Adrenal gland (tissue), 12 donors: ENCODE data around the gene GLDN. TPM values are rescaled to one million over a fixed set of nuclear protein-coding genes. Genes with fewer than 3 reads are reported as not detected.

ENCODE experiments used
- DNase-seq, 7 donors: peaks; one replicate each; pipeline ENCODE4 v3.0.0-alpha.2; 2019 to 2020
- H3K27ac ChIP-seq, 5 donors: fragments of 200-600 bp; sonication (generic) in 4 of 5; 1 replicate in 3 of 5; 2 replicates in 2 of 5; pipeline versions ENCODE4 v1.5.1 to v1.8.0; 2016 to 2020; ENCODE audit warnings: mild to moderate bottlenecking in 1 of 5
- H3K27me3 ChIP-seq: fragments of 200-600 bp; 2 replicates; pipeline ENCODE4 v1.8.0; 2021
- H3K36me3 ChIP-seq, 2 donors: fragments of 200-600 bp; replicated peaks in 1 of 2; 1 replicate in 1 of 2; 2 replicates in 1 of 2; pipeline versions ENCODE4 v1.5.1 to v1.8.0; 2018 to 2022
- H3K4me1 ChIP-seq, 2 donors: fragments of 200-600 bp; replicated peaks in 1 of 2; 1 replicate in 1 of 2; 2 replicates in 1 of 2; pipeline versions ENCODE4 v1.5.1 to v1.8.0; 2018 to 2021
- H3K4me3 ChIP-seq, 4 donors: fragments of 200-600 bp; sonication (generic) in 3 of 4; one replicate each; pipeline ENCODE4 v1.5.1; 2016 to 2018
- H3K9me3 ChIP-seq, 3 donors: fragments of 200-600 bp; sonication (generic) in 1 of 3; replicated peaks in 1 of 3; 1 replicate in 2 of 3; 2 replicates in 1 of 3; pipeline versions ENCODE4 v1.5.1 to v1.8.0; 2016 to 2021
- POLR2A ChIP-seq, 2 donors: fragments of 450-650 bp; IDR thresholded peaks; one replicate each; pipeline ENCODE4 v1.6.1; 2017; ENCODE audit warnings: antibody characterized with exemption in 2 of 2, mild to moderate bottlenecking in 2 of 2, moderate library complexity in 1 of 2
- WGBS, 4 donors: extraction: QIAGEN DNeasy Blood & Tissue Kit in 2 of 4; methylation state at CpG; one replicate each; pipeline versions ENCODE4 v1.1.5 to v1.1.7; 2013 to 2017; 5-methylcytosine and 5-hydroxymethylcytosine counted together
- intact Hi-C, 2 donors: fragments of 100-400 bp; cut with DNase I; formaldehyde crosslinking; loops; one replicate each; pipeline versions ENCODE4 v1.14.1 to v1.15.0; 2022 to 2023
- polyA plus RNA-seq, 3 donors: library from polyadenylated mRNA; stranded (reverse); fragments of 200-250 nt in 2 of 3; fragments of 350-450 nt in 1 of 3; fragmentation: Illumina TruSeq in 1 of 3; extraction: RNeasy Lipid Tissue Mini Kit (QIAGEN cat#74804) in 1 of 3; gene quantifications; one replicate each; pipeline ENCODE4 v1.2.3, GENCODE V29; 2013 to 2014
- total RNA-seq, 9 donors: library from RNA; depleted of rRNA in 4 of 9; stranded (reverse); fragments of >200 nt in 4 of 9; fragments of 120-200 nt in 1 of 9; fragmentation: NEBNext Ultra II Directional in 1 of 9; extraction: Animal tissue kit (Norgen Biotek cat#: 25700) in 1 of 9; gene quantifications; one replicate each; pipeline versions ENCODE4 v1.1.0 to v1.2.4, GENCODE V29; 2013 to 2023
- TF ChIP-seq, protein P1 (sequence below), 6 experiments: fragments of 450-650 bp in 4 of 6; fragments of 200-600 bp in 2 of 6; sonication (generic) in 1 of 6; IDR thresholded peaks; 1 replicate in 5 of 6; 2 replicates in 1 of 6; pipeline versions ENCODE4 v1.5.1 to v1.8.0; 2016 to 2021; ENCODE audit warnings: antibody characterized with exemption in 6 of 6, mild to moderate bottlenecking in 2 of 6, moderate library complexity in 1 of 6
- donor health status: healthy with polysubstance abuse.
- donor health status: Bipolar disorder and iron deficiency.
- donor health status: DM: yes; HTN: yes; CAD: no.
- donor health status: DM: no; HTN: no; CAD: no.
- donor health status: DM: no; HTN: no; CAD: no.
- donor health status: DM: yes; HTN: yes; CAD: no.

Gene GLDN
- total and polyA plus RNA-seq, 12 donors: 0.44 to 30.8 (median 5.9) TPM

DNA sequence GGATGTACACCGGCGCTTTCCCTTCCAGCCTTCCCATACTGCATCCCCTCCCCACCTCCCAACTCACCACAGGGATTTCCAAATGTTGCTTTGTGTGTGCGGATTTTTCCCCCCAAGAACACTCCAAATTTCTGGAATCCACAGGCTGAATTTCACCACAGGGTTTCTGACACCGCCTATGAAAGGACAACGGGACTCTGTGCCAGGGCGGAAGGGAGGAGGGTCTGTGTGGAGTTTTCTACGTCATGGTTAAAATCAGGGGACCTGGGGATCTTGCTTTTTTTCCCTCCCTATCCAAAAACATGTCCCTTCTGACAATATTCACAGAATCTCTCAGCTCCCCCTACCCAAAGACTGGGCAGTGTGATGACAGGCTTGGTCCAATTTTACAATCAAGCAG lies 17.7 kb upstream of the GLDN start:
- TF ChIP-seq POLR2A (IDR thresholded peaks at IDR 0.05): no peak
- TF ChIP-seq, protein P1, sequence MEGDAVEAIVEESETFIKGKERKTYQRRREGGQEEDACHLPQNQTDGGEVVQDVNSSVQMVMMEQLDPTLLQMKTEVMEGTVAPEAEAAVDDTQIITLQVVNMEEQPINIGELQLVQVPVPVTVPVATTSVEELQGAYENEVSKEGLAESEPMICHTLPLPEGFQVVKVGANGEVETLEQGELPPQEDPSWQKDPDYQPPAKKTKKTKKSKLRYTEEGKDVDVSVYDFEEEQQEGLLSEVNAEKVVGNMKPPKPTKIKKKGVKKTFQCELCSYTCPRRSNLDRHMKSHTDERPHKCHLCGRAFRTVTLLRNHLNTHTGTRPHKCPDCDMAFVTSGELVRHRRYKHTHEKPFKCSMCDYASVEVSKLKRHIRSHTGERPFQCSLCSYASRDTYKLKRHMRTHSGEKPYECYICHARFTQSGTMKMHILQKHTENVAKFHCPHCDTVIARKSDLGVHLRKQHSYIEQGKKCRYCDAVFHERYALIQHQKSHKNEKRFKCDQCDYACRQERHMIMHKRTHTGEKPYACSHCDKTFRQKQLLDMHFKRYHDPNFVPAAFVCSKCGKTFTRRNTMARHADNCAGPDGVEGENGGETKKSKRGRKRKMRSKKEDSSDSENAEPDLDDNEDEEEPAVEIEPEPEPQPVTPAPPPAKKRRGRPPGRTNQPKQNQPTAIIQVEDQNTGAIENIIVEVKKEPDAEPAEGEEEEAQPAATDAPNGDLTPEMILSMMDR (IDR thresholded peaks at IDR 0.05): no peak
- no peaks in the 10 kb centered on the region for H3K36me3 ChIP-seq
- H3K4me1 ChIP-seq: peaks cover 0 to 16% of the 10 kb centered on the region in 2 donors
- DNase-seq: no peak
- no peaks in the 10 kb centered on the region for H3K9me3 ChIP-seq
- H3K27me3 ChIP-seq: no peaks in the 10 kb centered on the region
- H3K27ac ChIP-seq: peak overlapping the region in 1 of 5 donors; percentile 77
- intact Hi-C loops: no loop called here
- WGBS, 4 donors: 77 to 90% (median 83%) methylated on average over 7 of the region's 7 CpGs
- no peak overlapping the region for H3K4me3 ChIP-seq

DNA sequence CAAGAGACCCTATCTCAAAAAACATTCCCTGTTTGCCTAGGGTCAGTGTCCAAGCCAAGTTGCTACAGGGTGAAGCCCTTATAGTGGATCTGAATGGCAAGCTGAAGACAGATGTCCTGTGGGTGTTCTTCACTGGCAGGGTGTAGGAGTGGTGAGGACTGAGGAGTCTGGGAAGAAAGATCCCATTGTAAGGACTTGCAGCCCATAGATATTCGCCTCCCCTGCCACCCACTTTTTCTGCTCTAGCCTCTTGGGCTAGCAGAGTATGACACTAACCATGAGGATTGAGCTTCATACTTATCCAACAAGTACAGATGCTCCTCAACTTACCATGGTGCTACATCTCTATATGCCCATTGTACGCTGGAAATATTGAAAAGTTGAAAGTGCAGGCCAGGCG lies 16.3 kb upstream of the GLDN start:
- DNase-seq: no peak
- TF ChIP-seq, protein P1 (IDR thresholded peaks at IDR 0.05): no peak
- no peak for TF ChIP-seq POLR2A (IDR thresholded peaks at IDR 0.05)
- H3K9me3 ChIP-seq: no peaks in the 10 kb centered on the region
- intact Hi-C loops: no loop called here
- no peaks in the 10 kb centered on the region for H3K27me3 ChIP-seq
- peaks cover 0 to 16% of the 10 kb centered on the region in 2 donors for H3K4me1 ChIP-seq
- H3K4me3 ChIP-seq: no peak overlapping the region
- no peak overlapping the region for H3K27ac ChIP-seq
- WGBS, 4 donors: 86 to 93% (median 89%) methylated on average over 3 of the region's 3 CpGs
- no peaks in the 10 kb centered on the region for H3K36me3 ChIP-seq

DNA sequence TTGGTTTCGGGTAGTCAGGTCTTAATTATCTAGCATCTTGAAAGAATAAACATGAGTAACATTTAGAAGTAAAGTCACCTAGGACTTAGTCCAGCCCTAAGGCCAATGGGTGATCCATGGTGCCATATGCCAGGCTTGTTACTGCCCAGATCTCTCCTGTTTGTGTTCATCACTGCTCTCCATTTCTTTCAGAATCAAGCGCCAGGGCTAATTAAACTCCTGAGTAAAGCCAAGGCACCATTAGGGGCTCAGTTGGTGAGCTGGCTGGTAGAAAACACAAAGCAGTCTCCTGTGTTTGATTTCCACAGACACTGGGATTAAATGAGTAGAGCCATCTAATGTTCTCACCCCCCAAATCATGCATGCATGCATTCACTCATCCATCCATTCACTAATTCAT lies 14.4 kb upstream of the GLDN start:
- Histone ChIP-seq H3K9me3 (no peaks in the 10 kb centered on the region), H3K27me3 (no peaks in the 10 kb centered on the region), H3K27ac (no peak overlapping the region), H3K4me3 (no peak overlapping the region), H3K4me1 (peaks cover 0 to 10% of the 10 kb centered on the region in 2 donors), H3K36me3 (no peaks in the 10 kb centered on the region)
- DNase-seq: no peak
- TF ChIP-seq, protein P1 (IDR thresholded peaks at IDR 0.05): no peak
- no peak for TF ChIP-seq POLR2A (IDR thresholded peaks at IDR 0.05)
- WGBS, 4 donors: 84 to 92% (median 86%) methylated on average over 2 of the region's 2 CpGs
- intact Hi-C loops: no loop called here

DNA sequence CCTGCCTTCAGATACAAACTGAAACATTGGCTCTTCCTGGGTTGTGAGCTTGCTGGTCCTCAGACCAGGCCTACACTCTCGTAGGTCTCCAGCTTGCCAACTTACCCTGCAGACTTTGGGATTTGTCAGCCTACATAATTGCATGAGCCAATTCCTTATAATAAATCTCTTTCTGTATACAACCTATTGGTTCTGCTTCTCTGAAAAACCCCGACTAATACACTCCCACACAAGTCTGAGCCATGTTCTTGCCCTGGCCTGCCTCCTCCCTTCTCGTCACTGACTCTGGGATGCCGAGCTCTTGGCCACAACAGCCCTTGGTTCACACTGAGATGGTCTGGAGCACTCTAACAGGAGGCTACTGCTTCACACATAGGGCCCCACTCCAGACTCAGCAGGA lies 12.5 kb upstream of the GLDN start:
- intact Hi-C loops: no loop called here
- 71 to 88% (median 83%) methylated on average over 4 of the region's 4 CpGs for WGBS, 4 donors
- H3K27ac ChIP-seq: no peak overlapping the region
- no peaks in the 10 kb centered on the region for H3K36me3 ChIP-seq
- no peak for DNase-seq
- no peaks in the 10 kb centered on the region for H3K27me3 ChIP-seq
- no peak overlapping the region for H3K4me3 ChIP-seq
- peaks cover 0 to 2% of the 10 kb centered on the region in 2 donors for H3K4me1 ChIP-seq
- no peaks in the 10 kb centered on the region for H3K9me3 ChIP-seq
- TF ChIP-seq, protein P1 (IDR thresholded peaks at IDR 0.05): no peak
- TF ChIP-seq POLR2A (IDR thresholded peaks at IDR 0.05): no peak
